Mucosa of descending colon (tissue), 3 donors: ENCODE results near the gene STPG2. TPM values are rescaled to one million over a fixed set of nuclear protein-coding genes. Genes with fewer than 3 reads are reported as not detected.

Experiments used
- ATAC-seq: fragments of 200-7000 bp; cut with Tn5 transposase; one replicate; pipeline ENCODE4 v1.9.1; 2020; ENCODE audit warnings: mild to moderate bottlenecking, moderate library complexity
- DNase-seq, 3 donors: peaks; one replicate each; pipeline ENCODE4 v3.0.0-alpha.2; 2020
- H3K36me3 ChIP-seq: fragments of 200-600 bp; one replicate; pipeline ENCODE4 v1.8.0; 2021; ENCODE audit warnings: low read depth, mild to moderate bottlenecking
- H3K4me1 ChIP-seq: fragments of 200-600 bp; one replicate; pipeline ENCODE4 v1.8.0; 2021; ENCODE audit warnings: low read depth, mild to moderate bottlenecking
- H3K4me3 ChIP-seq: fragments of 200-600 bp; one replicate; pipeline ENCODE4 v1.8.0; 2021; ENCODE audit warnings: mild to moderate bottlenecking
- H3K9me3 ChIP-seq: fragments of 200-600 bp; one replicate; pipeline ENCODE4 v1.8.0; 2021; ENCODE audit warnings: mild to moderate bottlenecking
- intact Hi-C, 2 donors: fragments of 100-400 bp; cut with DNase I in 1 of 2; cut with micrococcal nuclease in 1 of 2; formaldehyde crosslinking; loops; one replicate each; pipeline versions ENCODE4 v1.11.0 to v1.11.1; 2022; cut with DNase I, micrococcal nuclease
- total RNA-seq, 3 donors: library from RNA; stranded (reverse); fragmentation: NEBNext Ultra II Directional in 2 of 3; extraction: Animal tissue kit (Norgen Biotek cat#: 25700) in 2 of 3; gene quantifications; one replicate each; pipeline versions ENCODE4 v1.2.1 to v1.2.4, GENCODE V29; 2021 to 2023
- TF ChIP-seq, protein P1 (sequence below): fragments of 200-600 bp; IDR thresholded peaks from one replicate; pipeline ENCODE4 v1.8.0; 2022; ENCODE audit warnings: antibody characterized with exemption, mild to moderate bottlenecking
- donor health status: DM: no; HTN: no; CAD: no; lungs with moderate emphysema.
- donor health status: DM: no; HTN: no; CAD: no.
- donor health status: DM: no; HTN: yes; CAD: no.

Gene STPG2
- total RNA-seq, 3 donors from 2014 or later, result 0.17 to 1.3 (median 0.41) TPM

GRCh38 chr4:98006814-98007412, 136.4 kb downstream of the STPG2 start:
- DNase-seq (no peak), ATAC-seq (no peak)
- intact Hi-C loops, result no loop called here
- TF ChIP-seq, protein P1, sequence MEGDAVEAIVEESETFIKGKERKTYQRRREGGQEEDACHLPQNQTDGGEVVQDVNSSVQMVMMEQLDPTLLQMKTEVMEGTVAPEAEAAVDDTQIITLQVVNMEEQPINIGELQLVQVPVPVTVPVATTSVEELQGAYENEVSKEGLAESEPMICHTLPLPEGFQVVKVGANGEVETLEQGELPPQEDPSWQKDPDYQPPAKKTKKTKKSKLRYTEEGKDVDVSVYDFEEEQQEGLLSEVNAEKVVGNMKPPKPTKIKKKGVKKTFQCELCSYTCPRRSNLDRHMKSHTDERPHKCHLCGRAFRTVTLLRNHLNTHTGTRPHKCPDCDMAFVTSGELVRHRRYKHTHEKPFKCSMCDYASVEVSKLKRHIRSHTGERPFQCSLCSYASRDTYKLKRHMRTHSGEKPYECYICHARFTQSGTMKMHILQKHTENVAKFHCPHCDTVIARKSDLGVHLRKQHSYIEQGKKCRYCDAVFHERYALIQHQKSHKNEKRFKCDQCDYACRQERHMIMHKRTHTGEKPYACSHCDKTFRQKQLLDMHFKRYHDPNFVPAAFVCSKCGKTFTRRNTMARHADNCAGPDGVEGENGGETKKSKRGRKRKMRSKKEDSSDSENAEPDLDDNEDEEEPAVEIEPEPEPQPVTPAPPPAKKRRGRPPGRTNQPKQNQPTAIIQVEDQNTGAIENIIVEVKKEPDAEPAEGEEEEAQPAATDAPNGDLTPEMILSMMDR, result no peak
- no peak overlapping the region for H3K4me3 ChIP-seq
- no peaks in the 10 kb centered on the region for H3K4me1 ChIP-seq
- H3K9me3 ChIP-seq, result peaks cover 6% of the 10 kb centered on the region
- no peaks in the 10 kb centered on the region for H3K36me3 ChIP-seq

- H3K4me3 ChIP-seq, result no peak overlapping the region
- TF ChIP-seq, protein P1, result no peak
- H3K4me1 ChIP-seq, result no peaks in the 10 kb centered on the region
- ATAC-seq (no peak), DNase-seq (no peak)
- H3K36me3 ChIP-seq, result no peaks in the 10 kb centered on the region
- intact Hi-C loops, result no loop called here
- H3K9me3 ChIP-seq, result peaks cover 3% of the 10 kb centered on the region
Measured at GRCh38 chr4:98006060-98006459, 137.2 kb downstream of the STPG2 start.

DNA sequence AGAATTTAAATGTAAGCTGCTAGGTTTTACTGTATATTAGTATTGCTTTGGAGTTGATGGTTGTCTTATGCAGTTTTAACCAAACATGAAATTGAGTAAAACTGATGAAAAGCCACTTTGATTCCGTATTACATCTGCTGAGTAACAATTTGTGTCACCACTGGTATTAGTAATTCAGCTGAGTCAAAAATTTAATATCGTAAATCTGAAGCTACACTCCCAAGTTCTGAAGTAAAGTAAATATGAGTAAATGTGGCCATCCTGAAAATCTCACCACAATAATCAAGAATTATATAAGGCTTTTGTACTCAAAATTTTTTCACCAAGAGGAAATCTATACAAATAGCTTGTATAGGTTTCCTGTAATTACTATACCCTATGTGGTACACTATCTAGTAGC, 142.3 kb downstream of the STPG2 start:
- H3K36me3 ChIP-seq, result no peaks in the 10 kb centered on the region
- no peak overlapping the region for H3K4me3 ChIP-seq
- intact Hi-C loops, result no loop called here
- H3K9me3 ChIP-seq, result no peaks in the 10 kb centered on the region
- DNase-seq (no peak), ATAC-seq (no peak)
- TF ChIP-seq, protein P1, result no peak
- H3K4me1 ChIP-seq, result no peaks in the 10 kb centered on the region

- DNase-seq, result no peak
- no peaks in the 10 kb centered on the region for H3K36me3 ChIP-seq
- H3K4me1 ChIP-seq, result no peaks in the 10 kb centered on the region
- H3K4me3 ChIP-seq, result no peak overlapping the region
- peaks cover 8% of the 10 kb centered on the region for H3K9me3 ChIP-seq
- intact Hi-C loops, result no loop called here
- TF ChIP-seq, protein P1, result no peak
- ATAC-seq, result no peak
Measured at GRCh38 chr4:97998203-97998602, 145.1 kb downstream of the STPG2 start.

- Histone ChIP-seq H3K4me3 (no peak overlapping the region), H3K4me1 (no peaks in the 10 kb centered on the region), H3K9me3 (peaks cover 8% of the 10 kb centered on the region), H3K36me3 (no peaks in the 10 kb centered on the region)
- DNase-seq, result no peak
- no peak for ATAC-seq
- intact Hi-C loops, result no loop called here
- TF ChIP-seq, protein P1, result no peak
Measured at GRCh38 chr4:97994765-97995465, 148.4 kb downstream of the STPG2 start.
